HL-60 (cell line): ENCODE measurements around the gene SLC1A7.

ENCODE experiments used
- GABPA ChIP-seq: IDR thresholded peaks from 2 replicates; pipeline ENCODE4 v1.6.1; 2012; ENCODE audit warnings: low read depth
- POLR2AphosphoS5 ChIP-seq: IDR thresholded peaks from 2 replicates; pipeline ENCODE4 v1.6.1; 2012; ENCODE audit warnings: low read depth
- TF ChIP-seq, protein P1 (sequence below): IDR thresholded peaks from one replicate; pipeline ENCODE4 v1.5.1; 2011; ENCODE audit warnings: low read length, control low read depth, inconsistent platforms; ENCODE audit not compliant: insufficient read depth
- TF ChIP-seq, protein P2 (sequence below): IDR thresholded peaks from 2 replicates; pipeline ENCODE4 v1.6.1; 2012; ENCODE audit warnings: low read depth; ENCODE audit not compliant: insufficient replicate concordance

DNA sequence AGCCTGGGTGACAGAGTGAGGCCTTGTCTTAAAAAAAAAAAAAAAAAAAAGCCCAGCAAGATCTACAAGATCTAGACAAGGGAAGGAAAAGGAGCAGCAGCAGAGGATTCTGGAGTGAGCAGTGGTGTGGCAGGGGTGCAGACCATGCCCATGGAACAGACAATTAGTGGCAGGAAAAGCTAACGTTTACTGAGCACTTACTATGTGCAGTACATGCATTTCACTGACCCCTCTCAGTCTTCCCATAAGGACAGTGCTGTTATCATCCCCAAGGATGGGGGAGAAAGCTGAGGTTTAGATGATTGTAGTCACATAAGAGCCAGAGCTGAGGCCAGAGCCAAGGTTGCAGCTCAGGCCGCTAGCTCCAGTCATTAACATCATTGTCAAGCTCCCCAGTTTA, 74.6 kb downstream of the SLC1A7 start:
- TF ChIP-seq, protein P1, sequence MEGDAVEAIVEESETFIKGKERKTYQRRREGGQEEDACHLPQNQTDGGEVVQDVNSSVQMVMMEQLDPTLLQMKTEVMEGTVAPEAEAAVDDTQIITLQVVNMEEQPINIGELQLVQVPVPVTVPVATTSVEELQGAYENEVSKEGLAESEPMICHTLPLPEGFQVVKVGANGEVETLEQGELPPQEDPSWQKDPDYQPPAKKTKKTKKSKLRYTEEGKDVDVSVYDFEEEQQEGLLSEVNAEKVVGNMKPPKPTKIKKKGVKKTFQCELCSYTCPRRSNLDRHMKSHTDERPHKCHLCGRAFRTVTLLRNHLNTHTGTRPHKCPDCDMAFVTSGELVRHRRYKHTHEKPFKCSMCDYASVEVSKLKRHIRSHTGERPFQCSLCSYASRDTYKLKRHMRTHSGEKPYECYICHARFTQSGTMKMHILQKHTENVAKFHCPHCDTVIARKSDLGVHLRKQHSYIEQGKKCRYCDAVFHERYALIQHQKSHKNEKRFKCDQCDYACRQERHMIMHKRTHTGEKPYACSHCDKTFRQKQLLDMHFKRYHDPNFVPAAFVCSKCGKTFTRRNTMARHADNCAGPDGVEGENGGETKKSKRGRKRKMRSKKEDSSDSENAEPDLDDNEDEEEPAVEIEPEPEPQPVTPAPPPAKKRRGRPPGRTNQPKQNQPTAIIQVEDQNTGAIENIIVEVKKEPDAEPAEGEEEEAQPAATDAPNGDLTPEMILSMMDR, result no peak
- TF ChIP-seq POLR2AphosphoS5, result no peak
- no peak for TF ChIP-seq GABPA
- TF ChIP-seq, protein P2, sequence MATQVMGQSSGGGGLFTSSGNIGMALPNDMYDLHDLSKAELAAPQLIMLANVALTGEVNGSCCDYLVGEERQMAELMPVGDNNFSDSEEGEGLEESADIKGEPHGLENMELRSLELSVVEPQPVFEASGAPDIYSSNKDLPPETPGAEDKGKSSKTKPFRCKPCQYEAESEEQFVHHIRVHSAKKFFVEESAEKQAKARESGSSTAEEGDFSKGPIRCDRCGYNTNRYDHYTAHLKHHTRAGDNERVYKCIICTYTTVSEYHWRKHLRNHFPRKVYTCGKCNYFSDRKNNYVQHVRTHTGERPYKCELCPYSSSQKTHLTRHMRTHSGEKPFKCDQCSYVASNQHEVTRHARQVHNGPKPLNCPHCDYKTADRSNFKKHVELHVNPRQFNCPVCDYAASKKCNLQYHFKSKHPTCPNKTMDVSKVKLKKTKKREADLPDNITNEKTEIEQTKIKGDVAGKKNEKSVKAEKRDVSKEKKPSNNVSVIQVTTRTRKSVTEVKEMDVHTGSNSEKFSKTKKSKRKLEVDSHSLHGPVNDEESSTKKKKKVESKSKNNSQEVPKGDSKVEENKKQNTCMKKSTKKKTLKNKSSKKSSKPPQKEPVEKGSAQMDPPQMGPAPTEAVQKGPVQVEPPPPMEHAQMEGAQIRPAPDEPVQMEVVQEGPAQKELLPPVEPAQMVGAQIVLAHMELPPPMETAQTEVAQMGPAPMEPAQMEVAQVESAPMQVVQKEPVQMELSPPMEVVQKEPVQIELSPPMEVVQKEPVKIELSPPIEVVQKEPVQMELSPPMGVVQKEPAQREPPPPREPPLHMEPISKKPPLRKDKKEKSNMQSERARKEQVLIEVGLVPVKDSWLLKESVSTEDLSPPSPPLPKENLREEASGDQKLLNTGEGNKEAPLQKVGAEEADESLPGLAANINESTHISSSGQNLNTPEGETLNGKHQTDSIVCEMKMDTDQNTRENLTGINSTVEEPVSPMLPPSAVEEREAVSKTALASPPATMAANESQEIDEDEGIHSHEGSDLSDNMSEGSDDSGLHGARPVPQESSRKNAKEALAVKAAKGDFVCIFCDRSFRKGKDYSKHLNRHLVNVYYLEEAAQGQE, result no peak
